GM19193 (cell line): Measurements from ENCODE around the gene SLC44A4.

Experiments used
- POLR2A ChIP-seq: IDR thresholded peaks from 4 replicates; pipeline ENCODE4 v1.6.1; 2011; ENCODE audit not compliant: insufficient read depth, insufficient read length; ENCODE audit errors: extremely low read depth

The SLC44A4 gene

GRCh38 chr6:31878726-31879125 is at the start of gene SLC44A4:
Gene SLC44A4 (minus strand): TSS chr6:31878997. CDS start chr6:31878980, 17 bp downstream.
- TF ChIP-seq POLR2A, result no peak

DNA sequence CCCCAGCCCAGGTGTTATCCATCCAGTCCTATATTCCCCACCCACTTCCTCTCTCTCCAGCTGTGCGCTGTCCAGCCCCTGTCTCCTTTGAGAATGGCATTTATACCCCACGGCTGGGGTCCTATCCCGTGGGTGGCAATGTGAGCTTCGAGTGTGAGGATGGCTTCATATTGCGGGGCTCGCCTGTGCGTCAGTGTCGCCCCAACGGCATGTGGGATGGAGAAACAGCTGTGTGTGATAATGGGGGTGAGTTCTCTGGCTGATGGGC is 49.8 kb upstream of the SLC44A4 start:
- TF ChIP-seq POLR2A, result no peak

DNA sequence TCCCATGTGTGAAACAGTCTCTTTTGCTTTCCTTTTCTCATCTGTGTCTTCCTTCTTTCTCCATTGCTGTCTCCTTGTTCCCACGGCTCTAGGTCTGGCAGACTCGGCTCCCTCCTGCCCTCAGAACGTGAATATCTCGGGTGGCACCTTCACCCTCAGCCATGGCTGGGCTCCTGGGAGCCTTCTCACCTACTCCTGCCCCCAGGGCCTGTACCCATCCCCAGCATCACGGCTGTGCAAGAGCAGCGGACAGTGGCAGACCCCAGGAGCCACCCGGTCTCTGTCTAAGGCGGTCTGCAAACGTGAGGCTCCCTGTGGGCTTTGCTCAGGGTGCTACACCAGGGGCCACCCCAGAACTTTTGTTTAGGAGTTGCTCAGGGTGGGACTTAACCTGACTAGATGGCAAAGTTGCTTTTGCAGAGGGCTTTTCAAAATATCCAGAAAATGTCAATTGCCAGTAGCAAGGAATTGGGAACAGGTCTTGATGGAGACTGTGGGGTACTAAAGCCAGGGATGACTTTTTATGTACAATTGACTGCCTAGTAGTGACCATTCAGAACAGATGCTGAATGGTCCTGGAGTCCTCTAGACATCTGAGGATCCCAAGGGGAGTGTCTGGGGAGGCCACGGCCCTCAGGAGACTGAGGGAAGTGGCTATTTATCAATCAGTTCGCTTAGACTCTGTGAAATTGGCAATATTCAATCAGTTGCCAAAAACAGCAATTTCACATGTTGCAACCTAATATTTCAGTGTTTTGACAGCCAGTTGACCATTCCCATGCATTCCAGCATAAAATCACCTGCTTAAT is 49.3 kb upstream of the SLC44A4 start:
- no peak for TF ChIP-seq POLR2A

DNA sequence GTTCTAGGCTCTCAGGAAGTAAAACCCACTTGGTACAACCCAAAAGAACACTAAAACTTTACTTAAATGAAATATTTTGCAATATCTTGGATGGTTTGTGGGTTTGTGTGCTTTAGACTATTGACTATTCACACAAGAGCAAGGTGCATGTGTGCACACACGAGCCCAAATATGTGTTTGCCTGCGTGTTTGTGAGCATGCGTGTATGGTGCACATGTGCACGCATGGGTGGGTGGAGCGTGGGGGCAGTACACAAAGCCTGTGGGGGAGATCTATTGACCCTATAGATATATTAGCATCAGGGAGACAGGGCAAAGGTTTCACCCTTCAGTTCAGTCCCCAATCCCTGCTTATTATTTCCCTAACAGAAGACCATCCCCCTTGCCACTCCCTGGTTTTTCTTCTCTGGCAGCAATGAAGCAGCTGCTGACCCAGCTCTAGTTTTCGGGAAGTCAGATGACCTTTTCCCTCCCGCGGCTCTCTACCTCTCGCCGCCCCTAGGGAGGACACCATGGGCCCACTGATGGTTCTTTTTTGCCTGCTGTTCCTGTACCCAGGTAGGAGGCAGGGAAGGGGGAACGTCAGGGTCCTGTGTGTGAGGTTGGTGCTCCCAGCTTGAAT is 48.6 kb upstream of the SLC44A4 start, which contains the start of gene C2:
TSS of gene C2 (plus strand) at position 476 of the 621 bp plus-strand sequence. CDS start at position 512, 36 bp downstream.
- TF ChIP-seq POLR2A, result no peak

DNA sequence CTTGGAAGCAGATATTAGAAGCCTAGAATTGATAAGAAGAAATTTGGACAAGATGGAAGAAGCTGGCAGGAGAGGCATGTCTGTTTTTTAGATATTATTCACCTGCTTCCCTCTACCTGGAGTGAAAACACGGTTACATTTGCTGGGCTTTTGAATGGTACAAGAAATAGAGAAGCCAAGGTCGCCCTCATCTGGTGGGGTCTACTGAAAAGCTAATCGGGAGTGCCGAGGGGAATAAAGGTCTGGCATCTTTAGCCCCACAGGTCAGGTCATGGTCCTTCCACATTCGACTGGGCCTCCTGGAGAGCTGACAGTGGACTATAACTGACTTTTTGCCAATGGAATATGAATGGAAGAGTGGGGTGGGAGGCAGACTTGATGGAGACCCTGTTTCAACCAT is 44.1 kb upstream of the SLC44A4 start:
- TF ChIP-seq POLR2A, result no peak

- TF ChIP-seq POLR2A, result no peak
These were observed 42.0 kb upstream of the SLC44A4 start for GRCh38 chr6:31920811-31921210.

DNA sequence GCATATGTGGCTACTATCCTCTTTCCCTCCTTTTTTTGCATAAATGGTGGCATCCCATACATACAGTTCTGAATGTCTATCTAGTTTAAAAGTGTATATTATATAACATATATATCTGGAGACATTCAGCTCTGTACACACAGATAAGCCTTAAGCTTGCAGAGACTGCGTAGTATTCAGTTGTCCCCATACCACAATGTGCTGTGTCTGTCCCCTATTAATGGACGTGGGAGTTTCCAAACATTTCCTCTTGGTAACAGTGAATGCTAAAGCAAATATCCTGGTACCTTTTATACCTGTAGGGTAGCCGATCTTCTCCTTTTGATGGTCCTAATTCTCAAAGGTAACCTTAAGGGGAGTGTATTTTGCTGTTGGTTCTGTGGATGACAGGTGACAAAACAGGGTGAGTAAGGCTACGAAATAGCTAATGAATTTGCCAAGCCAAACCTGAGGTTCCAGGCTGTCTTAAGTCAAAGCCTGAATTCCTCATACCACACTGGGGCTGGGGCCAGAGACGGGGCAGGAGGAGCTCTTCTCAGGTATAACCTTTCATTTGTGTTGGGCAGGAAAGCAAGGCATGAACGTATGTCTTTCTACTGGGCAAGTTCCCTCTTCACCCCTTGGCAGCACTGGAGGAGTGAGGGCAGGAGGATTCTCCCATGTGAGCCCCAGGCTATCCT is 41.0 kb upstream of the SLC44A4 start:
- TF ChIP-seq POLR2A, result no peak

GRCh38 chr6:31918069-31918720 is 39.4 kb upstream of the SLC44A4 start:
- no peak for TF ChIP-seq POLR2A

- TF ChIP-seq POLR2A, result no peak
These were observed 37.0 kb upstream of the SLC44A4 start for GRCh38 chr6:31915756-31916155.

DNA sequence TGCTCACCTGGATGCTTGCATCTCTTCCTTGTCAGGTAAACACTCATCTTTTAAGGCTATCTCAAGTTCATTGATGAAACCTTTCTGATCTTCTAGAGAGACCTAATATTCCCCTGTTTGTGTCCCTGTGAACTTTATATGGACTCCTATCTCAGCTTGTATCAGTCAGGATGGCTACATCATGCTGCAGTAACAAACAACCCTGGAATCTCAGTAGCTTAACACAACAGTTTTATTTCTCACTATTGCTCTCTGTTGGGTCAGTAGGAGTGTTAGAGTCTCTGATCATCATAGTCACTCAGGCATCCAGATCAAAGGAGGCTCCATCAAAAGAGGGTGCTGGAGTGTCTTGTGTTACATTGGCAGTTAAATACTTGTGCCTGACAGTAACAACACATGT is 36.6 kb upstream of the SLC44A4 start:
- TF ChIP-seq POLR2A, result no peak

GRCh38 chr6:31911826-31912585 is 33.2 kb upstream of the SLC44A4 start:
- no peak for TF ChIP-seq POLR2A

DNA sequence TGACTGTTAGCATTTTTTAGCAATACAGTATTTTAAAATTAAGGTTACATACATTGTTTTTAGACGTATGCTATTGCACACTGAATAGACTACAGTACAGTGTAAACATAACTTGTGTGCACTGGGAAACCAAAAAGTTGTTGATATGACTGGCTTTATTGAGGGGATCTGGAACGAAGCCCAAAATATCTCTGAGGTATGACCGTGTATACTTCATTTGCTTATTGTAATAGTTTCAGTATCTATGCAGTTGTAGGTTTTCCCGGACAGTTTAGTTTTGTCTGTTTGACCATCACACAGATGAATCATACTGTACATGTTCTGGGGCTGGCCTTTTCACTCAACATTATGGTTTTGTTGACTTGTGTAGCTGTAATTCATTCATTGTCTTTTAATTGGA is 30.0 kb upstream of the SLC44A4 start:
- no peak for TF ChIP-seq POLR2A

- no peak for TF ChIP-seq POLR2A
These were observed 28.5 kb upstream of the SLC44A4 start for GRCh38 chr6:31907158-31907813.

DNA sequence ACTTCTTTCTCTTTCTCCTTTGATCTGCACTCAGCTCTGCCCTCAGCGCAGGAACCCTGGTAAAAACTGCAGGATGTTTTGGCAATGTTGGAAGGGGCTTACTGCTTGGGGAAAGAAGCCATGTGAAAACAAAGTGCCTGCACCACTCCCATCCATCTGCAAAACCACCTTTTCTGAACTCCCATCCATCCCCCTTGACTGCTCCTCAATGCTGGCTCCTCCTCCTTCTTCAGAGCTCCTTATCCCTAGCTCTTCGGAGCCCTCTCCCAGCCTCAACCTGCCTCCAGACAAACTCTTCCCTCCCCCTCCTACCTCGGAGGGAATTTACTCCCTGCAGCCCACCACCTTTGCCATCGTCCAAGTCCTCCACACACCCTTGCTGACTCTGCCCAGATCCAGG is 27.3 kb upstream of the SLC44A4 start:
- TF ChIP-seq POLR2A, result no peak
